GM12873 (cell line): Measurements from ENCODE around the gene SMYD3.

Source experiments
- CTCF ChIP-seq: IDR thresholded peaks from 2 replicates; pipeline ENCODE4 v1.5.1; 2012; ENCODE audit warnings: low read depth, mild to moderate bottlenecking, moderate library complexity, low read length, control low read depth; ENCODE audit not compliant: insufficient read depth; ENCODE audit errors: missing control alignments

Gene SMYD3

GRCh38 chr1:245990315-245991022, 516.6 kb downstream of the SMYD3 start:
- no peak for TF ChIP-seq CTCF

- TF ChIP-seq CTCF = no peak
Observed at GRCh38 chr1:245988393-245989078, 518.5 kb downstream of the SMYD3 start.

- TF ChIP-seq CTCF = no peak
Observed at GRCh38 chr1:245987997-245988392, 519.1 kb downstream of the SMYD3 start.

GRCh38 chr1:245987577-245987976, 519.5 kb downstream of the SMYD3 start:
- no peak for TF ChIP-seq CTCF

GRCh38 chr1:245987219-245987545, 519.9 kb downstream of the SMYD3 start:
- no peak for TF ChIP-seq CTCF

GRCh38 chr1:245986404-245987218, 520.5 kb downstream of the SMYD3 start:
- TF ChIP-seq CTCF = no peak
